ENCODE data around the gene FOSL1.

The FOSL1 gene

DNA sequence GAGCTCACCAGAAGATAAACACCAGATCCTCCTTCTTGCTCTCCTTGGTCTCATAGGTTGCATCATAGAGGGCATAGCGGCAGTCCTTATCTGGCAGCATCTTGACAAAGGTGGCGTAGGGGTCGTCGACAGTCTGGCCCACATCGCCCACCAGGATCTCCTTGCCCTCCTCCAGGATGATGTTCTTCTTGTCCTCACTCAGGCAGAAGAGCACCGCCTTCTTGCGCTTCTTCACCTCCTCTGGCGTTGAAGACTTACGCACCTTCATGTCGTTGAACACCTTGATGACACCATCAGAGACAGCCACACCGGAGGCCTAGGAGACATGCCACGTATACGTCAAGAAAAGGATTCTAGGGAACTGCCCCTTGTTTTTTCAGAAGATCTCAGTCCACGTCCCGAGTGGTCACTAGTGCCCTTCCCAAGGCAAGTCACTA, 44.2 kb downstream of the FOSL1 start:
- TF ChIP-seq, protein P1, sequence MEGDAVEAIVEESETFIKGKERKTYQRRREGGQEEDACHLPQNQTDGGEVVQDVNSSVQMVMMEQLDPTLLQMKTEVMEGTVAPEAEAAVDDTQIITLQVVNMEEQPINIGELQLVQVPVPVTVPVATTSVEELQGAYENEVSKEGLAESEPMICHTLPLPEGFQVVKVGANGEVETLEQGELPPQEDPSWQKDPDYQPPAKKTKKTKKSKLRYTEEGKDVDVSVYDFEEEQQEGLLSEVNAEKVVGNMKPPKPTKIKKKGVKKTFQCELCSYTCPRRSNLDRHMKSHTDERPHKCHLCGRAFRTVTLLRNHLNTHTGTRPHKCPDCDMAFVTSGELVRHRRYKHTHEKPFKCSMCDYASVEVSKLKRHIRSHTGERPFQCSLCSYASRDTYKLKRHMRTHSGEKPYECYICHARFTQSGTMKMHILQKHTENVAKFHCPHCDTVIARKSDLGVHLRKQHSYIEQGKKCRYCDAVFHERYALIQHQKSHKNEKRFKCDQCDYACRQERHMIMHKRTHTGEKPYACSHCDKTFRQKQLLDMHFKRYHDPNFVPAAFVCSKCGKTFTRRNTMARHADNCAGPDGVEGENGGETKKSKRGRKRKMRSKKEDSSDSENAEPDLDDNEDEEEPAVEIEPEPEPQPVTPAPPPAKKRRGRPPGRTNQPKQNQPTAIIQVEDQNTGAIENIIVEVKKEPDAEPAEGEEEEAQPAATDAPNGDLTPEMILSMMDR (conservative IDR thresholded peaks at IDR 0.05), result no peak
- no peak for TF ChIP-seq ZFX (IDR thresholded peaks at IDR 0.05)
- peak overlapping the region; percentile 98 for H3K27ac ChIP-seq

DNA sequence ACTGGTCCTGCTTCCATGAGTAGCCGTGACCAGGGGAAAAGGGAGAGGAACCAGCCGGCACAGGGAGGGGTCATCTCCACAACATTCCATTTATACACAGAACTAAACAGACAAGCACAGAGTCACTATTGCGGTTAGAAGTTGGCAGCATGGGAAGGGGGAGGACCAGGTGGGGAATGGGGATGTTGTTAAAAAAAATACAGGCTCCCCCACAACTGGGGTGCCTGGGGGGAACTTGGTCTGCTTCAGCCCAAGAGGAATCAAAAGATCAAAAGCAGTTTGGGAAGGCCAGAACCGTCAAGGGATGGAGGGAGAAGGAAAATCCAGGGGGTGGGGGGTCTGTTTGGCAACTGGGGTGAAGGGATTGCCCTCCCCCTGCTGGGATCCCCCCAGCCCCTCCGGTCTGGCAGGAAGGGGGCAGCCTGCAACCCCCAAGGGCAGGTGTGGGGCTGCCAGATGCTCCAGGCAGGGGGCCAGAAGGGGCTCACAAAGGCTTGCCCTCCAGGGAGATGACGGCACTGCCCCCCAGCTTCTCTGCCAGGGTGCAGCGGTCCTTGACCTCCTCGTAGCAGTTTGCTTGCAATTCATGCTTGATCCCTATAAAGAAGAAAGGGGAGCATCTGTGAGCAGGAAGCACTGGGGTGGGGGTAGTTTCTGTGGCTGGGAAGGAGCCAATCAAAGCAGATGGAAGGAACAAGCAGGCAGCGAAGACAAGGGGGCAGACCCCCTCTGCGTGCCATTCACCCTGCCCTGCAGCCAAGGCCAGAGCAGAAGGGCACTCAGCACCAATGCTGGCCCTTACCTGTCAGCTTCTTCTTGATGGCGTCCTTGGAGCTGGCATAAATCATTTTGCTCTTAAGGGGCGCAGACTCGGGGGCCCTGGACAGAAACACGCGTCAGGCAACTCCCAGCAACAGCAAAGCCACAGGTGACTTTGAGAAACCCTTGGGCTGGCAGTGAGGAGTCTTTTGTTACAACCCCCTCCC, 45.0 kb downstream of the FOSL1 start:
- H3K27ac ChIP-seq, result no peak overlapping the region
- TF ChIP-seq, protein P1 (conservative IDR thresholded peaks at IDR 0.05), result no peak
- no peak for TF ChIP-seq ZFX (IDR thresholded peaks at IDR 0.05)

DNA sequence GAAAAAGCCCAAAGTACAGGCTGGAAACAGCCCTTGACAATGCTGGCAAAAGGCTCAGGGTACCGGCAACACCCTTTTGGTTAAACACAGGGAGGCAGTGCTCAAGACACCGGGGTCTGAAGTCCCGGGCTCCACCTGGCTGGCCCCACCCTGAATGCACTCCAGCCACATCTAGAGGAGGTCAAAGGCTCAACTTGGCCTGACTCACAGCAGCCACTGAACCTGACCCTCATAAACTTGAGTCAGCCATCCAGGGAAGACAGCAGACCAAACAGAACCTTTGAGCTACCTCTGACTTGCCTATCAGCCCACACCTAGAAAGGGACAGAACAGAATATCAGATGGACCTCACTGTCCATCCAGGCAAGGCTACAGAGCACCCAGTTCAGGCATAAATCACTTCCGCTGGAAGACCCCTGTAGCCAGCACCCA, 46.0 kb downstream of the FOSL1 start:
- H3K27ac ChIP-seq, result no peak overlapping the region
- no peak for TF ChIP-seq ZFX (IDR thresholded peaks at IDR 0.05)
- TF ChIP-seq, protein P1 (conservative IDR thresholded peaks at IDR 0.05), result no peak

DNA sequence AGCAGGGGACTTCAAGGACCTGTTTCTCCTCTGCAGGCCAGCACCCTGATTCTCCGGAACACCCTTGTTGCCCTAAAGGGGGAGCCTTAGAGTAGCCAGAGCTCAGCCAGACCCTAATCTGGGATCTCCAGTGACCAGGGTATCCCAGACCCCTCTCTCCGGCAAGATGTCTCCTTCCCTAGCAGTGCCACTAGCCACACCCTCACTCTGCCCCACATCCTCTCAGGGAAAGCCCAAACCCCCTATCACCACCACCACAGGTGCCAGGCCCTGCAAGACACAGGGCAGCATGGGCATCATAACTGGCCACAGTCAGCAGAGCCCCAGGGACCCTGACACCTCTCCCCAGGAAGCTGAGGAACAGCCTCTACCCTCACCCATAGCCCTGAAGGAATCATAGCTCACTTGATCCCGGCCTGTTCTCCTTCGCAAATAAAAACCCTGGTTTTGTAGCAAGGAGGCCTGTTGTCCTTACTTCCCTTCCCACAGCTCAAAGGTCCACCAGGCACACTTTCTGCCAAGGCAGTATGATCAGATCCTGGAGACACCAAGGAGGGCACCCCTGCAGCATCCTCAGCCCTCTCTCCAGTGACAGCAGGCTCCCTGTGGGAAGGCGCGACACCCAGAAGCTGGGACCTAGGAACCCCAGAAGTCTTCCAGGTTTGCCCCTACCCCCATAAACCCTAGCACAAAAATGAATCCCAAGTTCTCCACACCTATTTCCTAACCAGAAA, 46.8 kb downstream of the FOSL1 start:
- no peak for TF ChIP-seq ZFX (IDR thresholded peaks at IDR 0.05)
- TF ChIP-seq, protein P1 (conservative IDR thresholded peaks at IDR 0.05), result peak; percentile 5; the same call in 1 of the 2 replicates
- no peak overlapping the region for H3K27ac ChIP-seq

DNA sequence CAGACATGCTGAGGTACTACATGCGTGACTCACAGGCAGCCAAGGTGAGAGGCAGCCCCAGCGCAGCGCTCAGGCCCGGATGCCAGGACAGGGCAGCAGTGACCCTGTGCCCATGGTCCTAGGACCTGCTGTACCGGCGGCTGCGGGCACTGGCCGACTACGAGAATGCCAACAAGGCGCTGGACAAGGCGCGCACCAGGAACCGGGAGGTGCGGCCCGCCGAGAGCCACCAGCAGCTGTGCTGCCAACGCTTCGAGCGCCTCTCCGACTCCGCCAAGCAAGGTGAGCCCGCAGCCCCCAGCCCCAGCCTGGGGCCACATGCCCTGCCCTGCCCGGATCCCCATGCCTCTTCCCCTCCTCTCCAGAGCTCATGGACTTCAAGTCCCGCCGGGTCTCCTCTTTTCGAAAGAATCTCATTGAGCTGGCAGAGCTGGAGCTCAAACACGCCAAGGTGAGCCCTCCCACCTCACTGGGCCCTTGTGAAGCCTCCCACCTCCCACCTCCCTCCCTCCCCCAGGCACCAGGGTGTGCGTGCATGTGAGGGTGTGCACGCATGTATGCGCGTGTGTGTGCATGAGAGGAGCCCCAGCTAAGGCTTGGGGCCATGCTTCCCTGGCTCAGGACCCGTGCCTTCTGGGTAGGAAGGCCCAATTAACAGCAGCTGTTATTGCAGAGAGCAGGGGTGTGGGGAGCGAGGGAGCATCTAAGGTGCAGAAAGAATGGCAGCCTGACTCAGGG, 47.5 kb downstream of the FOSL1 start:
- H3K27ac ChIP-seq, result no peak overlapping the region
- TF ChIP-seq, protein P1 (conservative IDR thresholded peaks at IDR 0.05), result no peak
- TF ChIP-seq ZFX (IDR thresholded peaks at IDR 0.05), result no peak

DNA sequence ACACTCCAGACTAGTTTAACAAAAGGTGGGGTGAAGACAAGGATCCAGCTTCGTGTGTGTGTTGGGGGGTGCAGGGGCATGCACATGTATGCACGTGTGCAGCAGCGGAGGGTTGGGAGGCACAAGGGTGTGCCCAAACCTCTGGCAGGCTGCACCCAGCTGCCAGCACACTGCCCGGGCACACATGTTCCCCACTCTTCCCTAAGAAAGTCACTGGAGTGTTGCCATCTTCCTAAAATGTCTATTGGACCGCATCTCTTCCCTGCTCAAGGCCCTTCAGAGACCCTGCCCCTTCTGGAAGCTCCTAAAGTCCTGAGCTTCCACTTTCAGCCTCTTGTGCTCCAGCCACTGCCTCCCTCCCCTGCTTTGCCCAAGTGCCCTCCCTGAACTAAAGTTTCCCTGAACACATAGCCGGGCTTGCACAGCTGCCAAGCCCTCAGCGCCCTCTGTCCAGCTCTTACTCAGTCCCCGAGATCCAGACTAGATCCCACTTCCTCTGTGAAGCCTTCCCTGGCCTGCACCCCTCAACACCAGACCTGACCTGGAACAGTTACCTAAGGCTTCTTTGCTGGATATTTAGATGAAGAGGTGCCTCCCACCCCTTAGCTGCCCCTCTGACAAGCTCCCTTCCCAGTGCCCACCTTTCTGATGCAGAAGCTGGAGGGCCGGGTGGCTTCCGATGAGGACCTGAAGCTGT, 48.2 kb downstream of the FOSL1 start:
- TF ChIP-seq, protein P1 (conservative IDR thresholded peaks at IDR 0.05), result no peak
- TF ChIP-seq ZFX (IDR thresholded peaks at IDR 0.05), result no peak
- no peak overlapping the region for H3K27ac ChIP-seq

All from C4-2B (cell line).